AG04449 (cell line): ENCODE results near the gene EGFL8.

Source experiments
- CTCF ChIA-PET: fragments of 350-600 bp; formaldehyde crosslinking; extraction: SDS; loops from one replicate; lab custom pipeline; 2021; ENCODE audit warnings: antibody characterized with exemption; lab: Yijun Ruan, JAX
- POLR2A ChIA-PET: fragments of 400-600, 350-600 bp; formaldehyde crosslinking; extraction: SDS; loops from one replicate; lab custom pipeline; 2020; ENCODE audit warnings: antibody characterized with exemption, inconsistent platforms; lab: Yijun Ruan, JAX
- DNase-seq: peaks from one replicate; pipeline ENCODE4 v3.0.0-alpha.2; 2010; ENCODE audit warnings: low read depth, low spot score
- H3K4me3 ChIP-seq: 2 replicates; pipeline ENCODE4 v1.5.1; 2011; ENCODE audit warnings: low read depth, mild to moderate bottlenecking, control low read depth, low read length
- CTCF ChIP-seq: IDR thresholded peaks from one replicate; pipeline ENCODE4 v1.5.1; 2011; ENCODE audit warnings: mild to moderate bottlenecking, moderate library complexity, low read length, control low read depth, inconsistent platforms; ENCODE audit not compliant: insufficient read depth; ENCODE audit errors: missing control alignments

The EGFL8 gene

GRCh38 chr6:32215617-32216016 lies 51.2 kb downstream of the EGFL8 start:
- POLR2A ChIA-PET, result no interaction called here
- DNase-seq, result no peak
- CTCF ChIA-PET, result no interaction called here

GRCh38 chr6:32216285-32216684 lies 51.9 kb downstream of the EGFL8 start:
- CTCF ChIA-PET, result no interaction called here
- no peak overlapping the region for H3K4me3 ChIP-seq
- TF ChIP-seq CTCF, result no peak
- POLR2A ChIA-PET, result no interaction called here
- no peak for DNase-seq

More at GRCh38 chr6:32215617-32216016, 51.2 kb downstream of the EGFL8 start:
- no peak for TF ChIP-seq CTCF
- no peak overlapping the region for H3K4me3 ChIP-seq

- CTCF ChIA-PET, result interaction anchor here (1.1 to 1.6 kb wide), 2 partner anchors 28 to 37 kb away, joined by 3 to 5 read pairs; no protein-coding TSS in a partner anchor
- H3K4me3 ChIP-seq, result no peak overlapping the region
- POLR2A ChIA-PET, result no interaction called here
- no peak for TF ChIP-seq CTCF
- DNase-seq, result no peak
These were observed 52.6 kb downstream of the EGFL8 start for GRCh38 chr6:32216998-32217397.
